Stimulated activated CD4-positive, alpha-beta T cell treated with anti-CD3 and anti-CD28 coated beads, TNF-alpha, amount 100 ng/mL, for 24 hours (primary cell): ENCODE results near the gene RNU2-63P.
"Not testable (repeated sequence)": the region's sequence is repeated elsewhere in the genome, so short reads cannot be mapped to it uniquely, and the experiment has no call there.

Experiments used
- DNase-seq, 3 experiments: peaks; one replicate each; pipeline ENCODE4 v3.0.0-alpha.2; 2020; ENCODE audit warnings: low read depth in 3 of 3

The RNU2-63P gene

GRCh38 chr2:87981182-87981581, 35.2 kb downstream of the RNU2-63P start:
- not testable (repeated sequence) for DNase-seq

- DNase-seq, result not testable (repeated sequence)
Measured at GRCh38 chr2:87972385-87972784, 44.0 kb downstream of the RNU2-63P start.
